SK-N-SH treated with all-trans-retinoic acid at 6 μM for 48 hours (cell line): ENCODE results near the gene TRABD2A.

Experiments
- ATAC-seq: fragments of 200-7000 bp; cut with Tn5 transposase; 3 replicates; pipeline ENCODE4 v1.9.1; 2020; ENCODE audit warnings: mild to moderate bottlenecking, moderate library complexity
- ARNTL ChIP-seq: fragments of 450-650 bp; formaldehyde crosslinking; IDR thresholded peaks from 2 replicates; pipeline ENCODE4 v1.5.0; 2020; ENCODE audit warnings: low read depth, mild to moderate bottlenecking, moderate library complexity, borderline replicate concordance
- BACH2 ChIP-seq: fragments of 250-450 bp; sonication (Bioruptor Pico); IDR thresholded peaks from 2 replicates; pipeline ENCODE4 v1.9.0; 2021; ENCODE audit warnings: mild to moderate bottlenecking, borderline replicate concordance
- CSDC2 ChIP-seq: fragments of 250-450 bp; sonication (Bioruptor Pico); IDR thresholded peaks from 2 replicates; pipeline ENCODE4 v1.5.0; 2020; ENCODE audit warnings: mild to moderate bottlenecking, moderate library complexity
- ESRRG ChIP-seq: fragments of 250-450 bp; sonication (Bioruptor Pico); IDR thresholded peaks from 2 replicates; pipeline ENCODE4 v1.6.1; 2021; ENCODE audit warnings: mild to moderate bottlenecking
- GLIS3 ChIP-seq: fragments of 250-450 bp; sonication (Bioruptor Pico); IDR thresholded peaks from 2 replicates; pipeline ENCODE4 v1.5.0; 2020; ENCODE audit warnings: mild to moderate bottlenecking, moderate library complexity
- ISL1 ChIP-seq: fragments of 250-450 bp; sonication (Bioruptor Pico); IDR thresholded peaks from 2 replicates; pipeline ENCODE4 v2.1.2; 2022; ENCODE audit warnings: mild to moderate bottlenecking, moderate library complexity
- OSR1 ChIP-seq: fragments of 250-450 bp; sonication (Bioruptor Pico); IDR thresholded peaks from 2 replicates; pipeline ENCODE4 v1.8.0; 2022; ENCODE audit warnings: moderate library complexity, mild to moderate bottlenecking, inconsistent platforms
- PPARA ChIP-seq: fragments of 250-450 bp; sonication (Bioruptor Pico); IDR thresholded peaks from 2 replicates; pipeline ENCODE4 v1.5.0; 2020; ENCODE audit warnings: mild to moderate bottlenecking, borderline replicate concordance
- RARB ChIP-seq: fragments of 250-450 bp; sonication (Bioruptor Pico); IDR thresholded peaks from 2 replicates; pipeline ENCODE4 v1.8.0; 2021; ENCODE audit warnings: mild to moderate bottlenecking, moderate library complexity
- SNAI2 ChIP-seq: fragments of 250-450 bp; sonication (Bioruptor Pico); IDR thresholded peaks from 2 replicates; pipeline ENCODE4 v1.5.0; 2020; ENCODE audit warnings: mild to moderate bottlenecking, moderate library complexity
- TCF4 ChIP-seq: fragments of 250-450 bp; sonication (Bioruptor Pico); IDR thresholded peaks from 2 replicates; pipeline ENCODE4 v1.8.0; 2021; ENCODE audit warnings: mild to moderate bottlenecking, moderate library complexity, borderline replicate concordance
- TOX ChIP-seq: fragments of 250-450 bp; sonication (Bioruptor Pico); IDR thresholded peaks from 2 replicates; pipeline ENCODE4 v1.8.0; 2021; ENCODE audit warnings: mild to moderate bottlenecking, moderate library complexity, borderline replicate concordance
- ZFP3 ChIP-seq: fragments of 250-450 bp; sonication (Bioruptor Pico); IDR thresholded peaks from 2 replicates; pipeline ENCODE4 v1.5.0; 2020; ENCODE audit warnings: mild to moderate bottlenecking, moderate library complexity
- ZFP30 ChIP-seq: fragments of 450-650 bp; formaldehyde crosslinking; IDR thresholded peaks from 2 replicates; pipeline ENCODE4 v1.5.0; 2022; ENCODE audit warnings: mild to moderate bottlenecking, moderate library complexity
- ZNF565 ChIP-seq: fragments of 450-650 bp; formaldehyde crosslinking; conservative IDR thresholded peaks from 2 replicates; pipeline ENCODE4 v1.5.0; 2020; ENCODE audit warnings: low read depth, mild to moderate bottlenecking, moderate library complexity
- ZNF70 ChIP-seq: fragments of 450-650 bp; formaldehyde crosslinking; IDR thresholded peaks from 2 replicates; pipeline ENCODE4 v1.5.0; 2020; ENCODE audit warnings: mild to moderate bottlenecking, moderate library complexity
- ZNF8 ChIP-seq: fragments of 450-650 bp; formaldehyde crosslinking; IDR thresholded peaks from 2 replicates; pipeline ENCODE4 v1.5.0; 2020; ENCODE audit warnings: mild to moderate bottlenecking, moderate library complexity
- TF ChIP-seq, protein P1 (sequence below): fragments of 250-450 bp; sonication (Bioruptor Pico); IDR thresholded peaks from 2 replicates; pipeline ENCODE4 v1.5.0; 2020; ENCODE audit warnings: mild to moderate bottlenecking, moderate library complexity
- TF ChIP-seq, protein P2 (sequence below): fragments of 250-450 bp; sonication (Bioruptor Pico); IDR thresholded peaks from 2 replicates; pipeline ENCODE4 v1.5.1; 2021; ENCODE audit warnings: mild to moderate bottlenecking, moderate library complexity
- TF ChIP-seq, protein P3 (sequence below): fragments of 250-450 bp; sonication (Bioruptor Pico); IDR thresholded peaks from 2 replicates; pipeline ENCODE4 v1.8.0; 2020; ENCODE audit warnings: mild to moderate bottlenecking, moderate library complexity, borderline replicate concordance
- TF ChIP-seq, protein P4 (sequence below): fragments of 250-450 bp; sonication (Bioruptor Pico); IDR thresholded peaks from 2 replicates; pipeline ENCODE4 v1.8.0; 2021; ENCODE audit warnings: low read depth, mild to moderate bottlenecking, moderate library complexity, borderline replicate concordance
- TF ChIP-seq, protein P5 (sequence below): fragments of 250-450 bp; sonication (Bioruptor Pico); IDR thresholded peaks from 2 replicates; pipeline ENCODE4 v1.5.1; 2020; ENCODE audit warnings: low read depth, mild to moderate bottlenecking, moderate library complexity

Gene TRABD2A

DNA sequence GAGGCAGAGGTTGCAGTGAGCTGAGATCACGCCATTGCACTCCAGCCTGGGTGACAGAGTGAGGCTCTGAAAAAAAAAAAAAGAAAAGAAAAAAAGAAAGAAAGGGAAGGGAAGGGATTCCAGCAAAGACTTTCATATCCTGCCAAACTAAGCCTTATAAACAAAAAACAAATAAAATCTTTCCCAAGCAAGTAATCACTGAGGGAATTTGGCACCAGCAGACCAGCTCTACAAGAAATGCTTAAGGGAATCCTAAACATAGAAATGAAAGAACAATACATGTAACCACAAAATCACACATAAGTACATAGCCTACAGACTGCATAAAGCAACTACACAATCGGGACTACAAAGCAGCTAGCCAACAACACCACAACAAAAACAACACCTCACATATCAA lies 79.1 kb downstream of the TRABD2A start (continued):
- TF ChIP-seq, protein P1, sequence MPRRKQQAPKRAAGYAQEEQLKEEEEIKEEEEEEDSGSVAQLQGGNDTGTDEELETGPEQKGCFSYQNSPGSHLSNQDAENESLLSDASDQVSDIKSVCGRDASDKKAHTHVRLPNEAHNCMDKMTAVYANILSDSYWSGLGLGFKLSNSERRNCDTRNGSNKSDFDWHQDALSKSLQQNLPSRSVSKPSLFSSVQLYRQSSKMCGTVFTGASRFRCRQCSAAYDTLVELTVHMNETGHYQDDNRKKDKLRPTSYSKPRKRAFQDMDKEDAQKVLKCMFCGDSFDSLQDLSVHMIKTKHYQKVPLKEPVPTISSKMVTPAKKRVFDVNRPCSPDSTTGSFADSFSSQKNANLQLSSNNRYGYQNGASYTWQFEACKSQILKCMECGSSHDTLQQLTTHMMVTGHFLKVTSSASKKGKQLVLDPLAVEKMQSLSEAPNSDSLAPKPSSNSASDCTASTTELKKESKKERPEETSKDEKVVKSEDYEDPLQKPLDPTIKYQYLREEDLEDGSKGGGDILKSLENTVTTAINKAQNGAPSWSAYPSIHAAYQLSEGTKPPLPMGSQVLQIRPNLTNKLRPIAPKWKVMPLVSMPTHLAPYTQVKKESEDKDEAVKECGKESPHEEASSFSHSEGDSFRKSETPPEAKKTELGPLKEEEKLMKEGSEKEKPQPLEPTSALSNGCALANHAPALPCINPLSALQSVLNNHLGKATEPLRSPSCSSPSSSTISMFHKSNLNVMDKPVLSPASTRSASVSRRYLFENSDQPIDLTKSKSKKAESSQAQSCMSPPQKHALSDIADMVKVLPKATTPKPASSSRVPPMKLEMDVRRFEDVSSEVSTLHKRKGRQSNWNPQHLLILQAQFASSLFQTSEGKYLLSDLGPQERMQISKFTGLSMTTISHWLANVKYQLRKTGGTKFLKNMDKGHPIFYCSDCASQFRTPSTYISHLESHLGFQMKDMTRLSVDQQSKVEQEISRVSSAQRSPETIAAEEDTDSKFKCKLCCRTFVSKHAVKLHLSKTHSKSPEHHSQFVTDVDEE (CRISPR knock-in tag) = no peak
- TF ChIP-seq, all 23 proteins: peak for 0

DNA sequence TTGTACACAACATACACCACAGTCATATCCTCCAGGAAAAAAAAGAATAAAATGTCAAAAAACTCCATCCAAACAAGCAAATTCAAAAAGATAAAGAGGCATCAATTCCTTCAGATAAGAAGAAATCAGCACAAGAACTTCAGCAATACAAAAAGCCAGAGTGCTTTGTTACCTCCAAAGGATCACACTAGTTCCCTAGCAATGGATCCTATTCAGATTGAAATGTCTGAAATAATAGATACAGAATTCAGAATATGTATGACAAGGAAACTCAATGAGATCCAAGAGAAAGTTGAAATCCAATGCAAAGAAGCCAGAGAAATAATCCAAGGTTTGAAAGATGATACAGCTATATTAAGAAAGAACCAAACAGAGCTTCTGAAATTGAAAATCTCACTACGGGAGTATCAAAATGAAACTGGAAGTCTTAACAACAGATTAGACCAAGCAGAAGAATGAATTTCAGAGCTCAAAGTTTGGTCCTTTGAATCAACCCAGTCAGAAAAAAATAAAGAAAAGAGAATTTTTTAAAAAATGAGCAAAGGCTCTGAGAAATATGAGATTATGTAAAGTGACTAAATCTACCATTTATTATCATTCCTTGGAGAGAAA lies 80.6 kb downstream of the TRABD2A start:
- ATAC-seq = no peak
- TF ChIP-seq, protein P2, sequence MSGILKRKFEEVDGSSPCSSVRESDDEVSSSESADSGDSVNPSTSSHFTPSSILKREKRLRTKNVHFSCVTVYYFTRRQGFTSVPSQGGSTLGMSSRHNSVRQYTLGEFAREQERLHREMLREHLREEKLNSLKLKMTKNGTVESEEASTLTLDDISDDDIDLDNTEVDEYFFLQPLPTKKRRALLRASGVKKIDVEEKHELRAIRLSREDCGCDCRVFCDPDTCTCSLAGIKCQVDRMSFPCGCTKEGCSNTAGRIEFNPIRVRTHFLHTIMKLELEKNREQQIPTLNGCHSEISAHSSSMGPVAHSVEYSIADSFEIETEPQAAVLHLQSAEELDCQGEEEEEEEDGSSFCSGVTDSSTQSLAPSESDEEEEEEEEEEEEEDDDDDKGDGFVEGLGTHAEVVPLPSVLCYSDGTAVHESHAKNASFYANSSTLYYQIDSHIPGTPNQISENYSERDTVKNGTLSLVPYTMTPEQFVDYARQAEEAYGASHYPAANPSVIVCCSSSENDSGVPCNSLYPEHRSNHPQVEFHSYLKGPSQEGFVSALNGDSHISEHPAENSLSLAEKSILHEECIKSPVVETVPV (CRISPR knock-in tag) = no peak
- TF ChIP-seq, protein P3, sequence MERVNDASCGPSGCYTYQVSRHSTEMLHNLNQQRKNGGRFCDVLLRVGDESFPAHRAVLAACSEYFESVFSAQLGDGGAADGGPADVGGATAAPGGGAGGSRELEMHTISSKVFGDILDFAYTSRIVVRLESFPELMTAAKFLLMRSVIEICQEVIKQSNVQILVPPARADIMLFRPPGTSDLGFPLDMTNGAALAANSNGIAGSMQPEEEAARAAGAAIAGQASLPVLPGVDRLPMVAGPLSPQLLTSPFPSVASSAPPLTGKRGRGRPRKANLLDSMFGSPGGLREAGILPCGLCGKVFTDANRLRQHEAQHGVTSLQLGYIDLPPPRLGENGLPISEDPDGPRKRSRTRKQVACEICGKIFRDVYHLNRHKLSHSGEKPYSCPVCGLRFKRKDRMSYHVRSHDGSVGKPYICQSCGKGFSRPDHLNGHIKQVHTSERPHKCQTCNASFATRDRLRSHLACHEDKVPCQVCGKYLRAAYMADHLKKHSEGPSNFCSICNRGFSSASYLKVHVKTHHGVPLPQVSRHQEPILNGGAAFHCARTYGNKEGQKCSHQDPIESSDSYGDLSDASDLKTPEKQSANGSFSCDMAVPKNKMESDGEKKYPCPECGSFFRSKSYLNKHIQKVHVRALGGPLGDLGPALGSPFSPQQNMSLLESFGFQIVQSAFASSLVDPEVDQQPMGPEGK = no peak
- TF ChIP-seq ZNF70 (CRISPR knock-in tag) = no peak
- TF ChIP-seq SNAI2 (CRISPR knock-in tag) = no peak
- TF ChIP-seq ARNTL (CRISPR knock-in tag) = no peak
- no peak for TF ChIP-seq BACH2
- no peak for TF ChIP-seq PPARA (CRISPR knock-in tag)
- TF ChIP-seq ZNF8 = no peak
- TF ChIP-seq, protein P4, sequence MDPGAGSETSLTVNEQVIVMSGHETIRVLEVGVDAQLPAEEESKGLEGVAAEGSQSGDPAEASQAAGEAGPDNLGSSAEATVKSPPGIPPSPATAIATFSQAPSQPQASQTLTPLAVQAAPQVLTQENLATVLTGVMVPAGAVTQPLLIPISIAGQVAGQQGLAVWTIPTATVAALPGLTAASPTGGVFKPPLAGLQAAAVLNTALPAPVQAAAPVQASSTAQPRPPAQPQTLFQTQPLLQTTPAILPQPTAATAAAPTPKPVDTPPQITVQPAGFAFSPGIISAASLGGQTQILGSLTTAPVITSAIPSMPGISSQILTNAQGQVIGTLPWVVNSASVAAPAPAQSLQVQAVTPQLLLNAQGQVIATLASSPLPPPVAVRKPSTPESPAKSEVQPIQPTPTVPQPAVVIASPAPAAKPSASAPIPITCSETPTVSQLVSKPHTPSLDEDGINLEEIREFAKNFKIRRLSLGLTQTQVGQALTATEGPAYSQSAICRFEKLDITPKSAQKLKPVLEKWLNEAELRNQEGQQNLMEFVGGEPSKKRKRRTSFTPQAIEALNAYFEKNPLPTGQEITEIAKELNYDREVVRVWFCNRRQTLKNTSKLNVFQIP = no peak
- no peak for TF ChIP-seq RARB
- no peak for TF ChIP-seq CSDC2 (CRISPR knock-in tag)
- TF ChIP-seq ZFP30 (CRISPR knock-in tag) = no peak

DNA sequence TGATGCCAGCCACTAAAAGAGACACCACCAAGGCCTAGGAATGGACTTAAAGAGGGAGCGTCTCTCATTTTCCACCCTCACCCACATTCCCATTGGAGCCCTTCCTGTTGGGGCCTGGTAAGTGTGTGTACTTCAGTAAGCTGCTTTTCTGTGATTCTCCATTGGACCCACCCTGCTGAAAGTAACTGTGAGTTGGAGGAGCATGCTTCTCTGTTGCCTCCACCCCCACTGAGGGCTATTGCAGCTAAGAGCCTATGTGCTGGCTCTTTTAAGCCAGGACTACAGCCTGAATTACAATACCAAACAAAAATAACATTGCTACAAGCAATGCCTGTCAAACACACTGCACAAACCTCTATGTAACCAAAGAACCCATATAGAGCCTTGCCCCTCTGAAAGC lies 81.1 kb downstream of the TRABD2A start:
- TF ChIP-seq, protein P5, sequence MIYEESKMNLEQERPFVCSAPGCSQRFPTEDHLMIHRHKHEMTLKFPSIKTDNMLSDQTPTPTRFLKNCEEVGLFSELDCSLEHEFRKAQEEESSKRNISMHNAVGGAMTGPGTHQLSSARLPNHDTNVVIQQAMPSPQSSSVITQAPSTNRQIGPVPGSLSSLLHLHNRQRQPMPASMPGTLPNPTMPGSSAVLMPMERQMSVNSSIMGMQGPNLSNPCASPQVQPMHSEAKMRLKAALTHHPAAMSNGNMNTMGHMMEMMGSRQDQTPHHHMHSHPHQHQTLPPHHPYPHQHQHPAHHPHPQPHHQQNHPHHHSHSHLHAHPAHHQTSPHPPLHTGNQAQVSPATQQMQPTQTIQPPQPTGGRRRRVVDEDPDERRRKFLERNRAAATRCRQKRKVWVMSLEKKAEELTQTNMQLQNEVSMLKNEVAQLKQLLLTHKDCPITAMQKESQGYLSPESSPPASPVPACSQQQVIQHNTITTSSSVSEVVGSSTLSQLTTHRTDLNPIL (CRISPR knock-in tag) = no peak
- TF ChIP-seq GLIS3 (CRISPR knock-in tag) (no peak), BACH2 (no peak), ZNF70 (CRISPR knock-in tag) (no peak), ZFP30 (CRISPR knock-in tag) (no peak), TOX (CRISPR knock-in tag) (no peak), ZNF8 (no peak), ZNF565 (CRISPR knock-in tag) (no peak), OSR1 (CRISPR knock-in tag) (no peak), TCF4 (CRISPR knock-in tag) (no peak), ARNTL (CRISPR knock-in tag) (no peak), RARB (no peak), ESRRG (no peak), PPARA (CRISPR knock-in tag) (no peak), ZFP3 (CRISPR knock-in tag) (no peak), ISL1 (CRISPR knock-in tag) (no peak)
- TF ChIP-seq, protein P4 = no peak
- ATAC-seq = no peak
